ENCODE results near the gene HMX3. TPM values are rescaled to one million over a fixed set of nuclear protein-coding genes. Genes with fewer than 3 reads are reported as not detected.

HMX3 gene
- total RNA-seq, 1 experiment from 2014 or later, result not detected

DNA sequence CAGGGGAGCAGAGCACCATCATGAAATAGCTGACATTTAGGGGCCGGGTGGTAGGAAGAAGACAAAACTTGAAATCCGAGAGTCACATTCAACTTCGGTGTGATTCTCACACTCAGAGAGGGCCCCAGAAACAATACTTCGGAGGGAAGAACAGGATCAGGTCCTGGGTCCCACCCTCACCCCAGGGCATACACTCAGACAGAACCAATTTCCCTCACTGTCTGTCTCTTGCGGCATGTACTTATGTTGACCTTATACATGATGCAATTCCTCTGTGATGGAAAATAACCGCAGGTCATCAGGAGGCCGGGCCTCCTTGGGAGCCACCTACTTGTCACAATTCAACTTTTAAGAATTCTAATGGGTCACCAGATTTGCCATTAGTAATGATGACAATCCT lies 26.3 kb upstream of the HMX3 start:
- no peak for DNase-seq
- H3K4me1 ChIP-seq, result no peaks in the 10 kb centered on the region
- Mint-ChIP-seq H3K27me3 (ENCODE audit: insufficient read depth, unreplicated experiment) (peaks cover 10% of the 10 kb centered on the region), H3K27ac (ENCODE audit: unreplicated experiment) (no peak overlapping the region), H3K36me3 (ENCODE audit: insufficient read depth, unreplicated experiment) (no peaks in the 10 kb centered on the region), H3K4me3 (ENCODE audit: unreplicated experiment) (no peak overlapping the region), H3K9me3 (ENCODE audit: unreplicated experiment) (no peaks in the 10 kb centered on the region), H3K4me1 (ENCODE audit: low read depth, unreplicated experiment) (no peaks in the 10 kb centered on the region)
- H3K9me3 ChIP-seq, result no peaks in the 10 kb centered on the region
- ChIA-PET CTCF (no interaction called here), POLR2A (no interaction called here)
- H3K4me3 ChIP-seq (ENCODE audit: low read depth, low read length), result no peak overlapping the region
- H3K27me3 ChIP-seq (replicated peaks; ENCODE audit: control insufficient read depth, insufficient read depth, low read length), result no peaks in the 10 kb centered on the region
- H3K36me3 ChIP-seq (ENCODE audit: control insufficient read depth, insufficient read depth, low read length), result no peaks in the 10 kb centered on the region
- TF ChIP-seq, protein P1, sequence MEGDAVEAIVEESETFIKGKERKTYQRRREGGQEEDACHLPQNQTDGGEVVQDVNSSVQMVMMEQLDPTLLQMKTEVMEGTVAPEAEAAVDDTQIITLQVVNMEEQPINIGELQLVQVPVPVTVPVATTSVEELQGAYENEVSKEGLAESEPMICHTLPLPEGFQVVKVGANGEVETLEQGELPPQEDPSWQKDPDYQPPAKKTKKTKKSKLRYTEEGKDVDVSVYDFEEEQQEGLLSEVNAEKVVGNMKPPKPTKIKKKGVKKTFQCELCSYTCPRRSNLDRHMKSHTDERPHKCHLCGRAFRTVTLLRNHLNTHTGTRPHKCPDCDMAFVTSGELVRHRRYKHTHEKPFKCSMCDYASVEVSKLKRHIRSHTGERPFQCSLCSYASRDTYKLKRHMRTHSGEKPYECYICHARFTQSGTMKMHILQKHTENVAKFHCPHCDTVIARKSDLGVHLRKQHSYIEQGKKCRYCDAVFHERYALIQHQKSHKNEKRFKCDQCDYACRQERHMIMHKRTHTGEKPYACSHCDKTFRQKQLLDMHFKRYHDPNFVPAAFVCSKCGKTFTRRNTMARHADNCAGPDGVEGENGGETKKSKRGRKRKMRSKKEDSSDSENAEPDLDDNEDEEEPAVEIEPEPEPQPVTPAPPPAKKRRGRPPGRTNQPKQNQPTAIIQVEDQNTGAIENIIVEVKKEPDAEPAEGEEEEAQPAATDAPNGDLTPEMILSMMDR (IDR thresholded peaks at IDR 0.05; ENCODE audit: insufficient read depth in 1 of 2, low read depth in 1 of 2, low read length in 1 of 2, severe bottlenecking in 1 of 2, unreplicated experiment in 1 of 2), result no peak
- BruUV-seq (replicated peaks), result no TSS peak
- intact Hi-C loops (cut with micrococcal nuclease; ENCODE audit: unreplicated experiment), result no loop called here

DNA sequence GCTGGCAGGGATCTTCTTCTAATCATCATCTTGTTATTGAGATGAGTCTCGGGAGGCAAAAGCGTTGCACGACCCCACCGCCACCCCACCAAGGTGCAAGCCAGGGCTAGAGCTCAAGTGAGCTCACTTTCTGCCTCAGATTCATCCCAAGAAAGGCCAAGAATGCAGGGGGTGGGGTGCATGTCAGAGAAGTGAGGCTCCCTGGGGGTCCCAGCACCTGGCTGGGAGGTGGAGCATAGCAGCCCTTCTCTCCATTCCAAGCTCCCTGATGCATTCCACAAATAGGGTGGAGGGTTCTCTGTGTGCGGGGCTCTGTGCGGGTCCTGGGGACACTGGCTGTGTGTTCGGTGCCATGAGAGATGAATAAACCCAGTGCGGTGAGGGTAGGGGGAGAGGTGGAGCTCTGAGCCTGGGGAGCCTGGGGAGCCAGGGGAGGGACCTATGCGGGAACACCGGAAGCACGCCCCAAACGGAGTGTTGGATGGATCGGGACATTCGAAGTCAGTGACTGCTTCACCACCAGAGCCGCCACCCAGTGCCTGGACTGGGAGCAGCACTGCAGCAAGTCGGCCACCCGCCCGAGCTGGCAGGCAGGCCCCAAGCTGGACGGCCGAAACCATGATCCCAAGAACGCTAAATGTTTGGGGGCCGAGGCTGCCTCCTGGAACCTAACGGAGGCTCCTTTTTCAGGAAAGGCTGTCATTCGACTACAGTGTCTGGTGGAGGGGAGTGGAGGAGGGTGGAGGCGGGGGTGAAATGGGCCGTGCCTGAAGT lies 17.9 kb upstream of the HMX3 start:
- H3K36me3 ChIP-seq (ENCODE audit: control insufficient read depth, insufficient read depth, low read length), result no peaks in the 10 kb centered on the region
- H3K27me3 Mint-ChIP-seq (ENCODE audit: insufficient read depth, unreplicated experiment), result peaks cover 6% of the 10 kb centered on the region
- BruUV-seq (replicated peaks), result no TSS peak
- TF ChIP-seq, protein P1 (IDR thresholded peaks at IDR 0.05; ENCODE audit: insufficient read depth in 1 of 2, low read depth in 1 of 2, low read length in 1 of 2, severe bottlenecking in 1 of 2, unreplicated experiment in 1 of 2), result no peak
- no peaks in the 10 kb centered on the region for H3K4me1 ChIP-seq
- no peaks in the 10 kb centered on the region for H3K36me3 Mint-ChIP-seq (ENCODE audit: insufficient read depth, unreplicated experiment)
- no peak overlapping the region for H3K27ac Mint-ChIP-seq (ENCODE audit: unreplicated experiment)
- ChIA-PET CTCF (no interaction called here), POLR2A (no interaction called here)
- no peak for DNase-seq
- H3K27me3 ChIP-seq (replicated peaks; ENCODE audit: control insufficient read depth, insufficient read depth, low read length), result no peaks in the 10 kb centered on the region; the same call in none of the 2 replicates
- H3K4me3 Mint-ChIP-seq (ENCODE audit: unreplicated experiment), result no peak overlapping the region
- no peaks in the 10 kb centered on the region for H3K9me3 ChIP-seq
- intact Hi-C loops (cut with micrococcal nuclease; ENCODE audit: unreplicated experiment), result no loop called here
- H3K4me1 Mint-ChIP-seq (ENCODE audit: low read depth, unreplicated experiment), result no peaks in the 10 kb centered on the region
- H3K9me3 Mint-ChIP-seq (ENCODE audit: unreplicated experiment), result no peaks in the 10 kb centered on the region
- no peak overlapping the region for H3K4me3 ChIP-seq (ENCODE audit: low read depth, low read length)

DNA sequence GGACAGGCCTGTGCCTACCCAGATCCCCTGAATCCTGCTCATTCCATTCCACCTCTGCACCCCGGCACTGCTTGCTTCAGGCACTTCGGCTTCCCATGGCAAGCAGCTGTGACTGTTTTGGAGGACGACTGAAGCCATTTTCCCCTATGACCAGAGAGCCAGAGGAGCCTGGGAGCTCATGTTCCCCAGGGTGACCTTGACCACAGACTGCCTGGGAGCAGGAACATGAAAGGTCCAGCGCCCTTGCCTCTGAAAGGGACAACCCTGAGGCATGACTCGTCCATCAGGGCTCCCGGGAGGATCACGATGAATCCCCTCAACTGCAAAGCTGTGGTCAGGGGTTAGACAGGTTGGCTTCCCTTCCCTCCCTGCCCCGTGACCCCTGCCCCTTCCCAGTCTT lies 16.7 kb upstream of the HMX3 start:
- Mint-ChIP-seq H3K36me3 (ENCODE audit: insufficient read depth, unreplicated experiment) (no peaks in the 10 kb centered on the region), H3K9me3 (ENCODE audit: unreplicated experiment) (no peaks in the 10 kb centered on the region), H3K27ac (ENCODE audit: unreplicated experiment) (no peak overlapping the region), H3K4me1 (ENCODE audit: low read depth, unreplicated experiment) (no peaks in the 10 kb centered on the region), H3K27me3 (ENCODE audit: insufficient read depth, unreplicated experiment) (peaks cover 6% of the 10 kb centered on the region), H3K4me3 (ENCODE audit: unreplicated experiment) (no peak overlapping the region)
- H3K9me3 ChIP-seq, result no peaks in the 10 kb centered on the region
- ChIA-PET POLR2A (interaction anchor here (0.6 kb wide), 1 partner anchor 62 kb away, joined by 12 read pairs; no protein-coding TSS in a partner anchor), CTCF (no interaction called here)
- TF ChIP-seq, protein P1 (IDR thresholded peaks at IDR 0.05; ENCODE audit: insufficient read depth in 1 of 2, low read depth in 1 of 2, low read length in 1 of 2, severe bottlenecking in 1 of 2, unreplicated experiment in 1 of 2), result no peak
- DNase-seq, result no peak
- no TSS peak for BruUV-seq (replicated peaks)
- no peaks in the 10 kb centered on the region for H3K36me3 ChIP-seq (ENCODE audit: control insufficient read depth, insufficient read depth, low read length)
- no peaks in the 10 kb centered on the region for H3K4me1 ChIP-seq
- H3K27me3 ChIP-seq (replicated peaks; ENCODE audit: control insufficient read depth, insufficient read depth, low read length), result no peaks in the 10 kb centered on the region; the same call in none of the 2 replicates
- intact Hi-C loops (cut with micrococcal nuclease; ENCODE audit: unreplicated experiment), result no loop called here
- H3K4me3 ChIP-seq (ENCODE audit: low read depth, low read length), result no peak overlapping the region
